Spleen (tissue), 7 donors: ENCODE measurements around the gene TRIM8.

Experiments
- POLR2A ChIP-seq, 3 donors: fragments of 450-650 bp; IDR thresholded peaks; one replicate each; pipeline ENCODE4 v1.5.1; 2017; ENCODE audit warnings: antibody characterized with exemption in 3 of 3, mild to moderate bottlenecking in 1 of 3
- TF ChIP-seq, protein P1 (sequence below), 11 experiments: fragments of 200-600 bp in 7 of 11; fragments of 450-650 bp in 4 of 11; sonication (generic) in 4 of 11; IDR thresholded peaks in 8 of 11; conservative IDR thresholded peaks in 3 of 11; 1 replicate in 7 of 11; 2 replicates in 4 of 11; pipeline versions ENCODE4 v1.4.0 to v1.8.0; 2016 to 2021; ENCODE audit warnings: antibody characterized with exemption in 11 of 11, inconsistent platforms in 4 of 11, mild to moderate bottlenecking in 1 of 11
- donor health status: DM: no; HTN: no; CAD: no; lungs with moderate emphysema.
- donor health status: DM: no; HTN: no; CAD: no.
- donor health status: DM: no; HTN: no; CAD: no.

DNA sequence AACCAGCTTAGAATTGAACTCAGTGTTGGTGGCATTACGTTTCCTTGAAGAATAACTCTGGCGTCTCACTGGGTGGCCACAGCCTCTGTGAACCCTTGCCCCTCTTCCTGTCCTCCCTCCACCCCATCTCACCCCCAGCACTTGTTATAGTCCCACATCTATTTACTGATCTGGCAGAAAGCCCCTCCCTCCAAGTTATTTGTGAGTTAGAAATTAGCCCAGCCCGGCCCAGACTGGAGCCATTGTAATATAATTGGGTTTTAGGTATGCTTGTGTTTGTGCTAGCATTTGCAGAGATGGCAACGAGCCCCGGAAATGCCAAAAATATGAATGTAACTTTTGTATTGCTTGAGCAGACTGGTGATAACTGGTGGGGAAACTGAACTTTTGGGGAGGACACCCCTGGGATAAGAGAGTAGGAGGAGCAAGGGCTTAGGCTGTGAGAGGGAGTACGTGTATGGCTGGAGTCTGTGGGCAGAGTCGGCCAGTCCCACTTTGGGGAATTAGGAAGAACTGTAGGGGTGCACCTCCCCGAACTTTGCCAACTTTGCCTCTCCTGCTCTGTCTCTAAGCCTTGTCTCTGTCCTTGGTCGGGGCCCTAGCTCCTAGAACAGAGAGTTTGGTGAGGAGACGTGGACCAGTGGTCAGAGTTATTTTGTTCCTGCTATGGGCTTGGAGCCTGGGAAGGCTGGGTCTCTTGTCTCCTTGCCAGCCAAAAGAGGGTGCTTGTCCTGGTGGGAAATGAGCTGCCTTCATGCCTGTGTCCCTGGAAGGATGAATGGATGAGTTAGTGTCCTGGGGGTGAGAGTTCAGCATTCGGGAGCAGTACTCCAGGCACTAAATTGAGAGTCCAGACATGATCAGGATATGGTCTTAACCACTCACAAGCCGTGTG is 19.3 kb upstream of the TRIM8 start:
- TF ChIP-seq, protein P1, sequence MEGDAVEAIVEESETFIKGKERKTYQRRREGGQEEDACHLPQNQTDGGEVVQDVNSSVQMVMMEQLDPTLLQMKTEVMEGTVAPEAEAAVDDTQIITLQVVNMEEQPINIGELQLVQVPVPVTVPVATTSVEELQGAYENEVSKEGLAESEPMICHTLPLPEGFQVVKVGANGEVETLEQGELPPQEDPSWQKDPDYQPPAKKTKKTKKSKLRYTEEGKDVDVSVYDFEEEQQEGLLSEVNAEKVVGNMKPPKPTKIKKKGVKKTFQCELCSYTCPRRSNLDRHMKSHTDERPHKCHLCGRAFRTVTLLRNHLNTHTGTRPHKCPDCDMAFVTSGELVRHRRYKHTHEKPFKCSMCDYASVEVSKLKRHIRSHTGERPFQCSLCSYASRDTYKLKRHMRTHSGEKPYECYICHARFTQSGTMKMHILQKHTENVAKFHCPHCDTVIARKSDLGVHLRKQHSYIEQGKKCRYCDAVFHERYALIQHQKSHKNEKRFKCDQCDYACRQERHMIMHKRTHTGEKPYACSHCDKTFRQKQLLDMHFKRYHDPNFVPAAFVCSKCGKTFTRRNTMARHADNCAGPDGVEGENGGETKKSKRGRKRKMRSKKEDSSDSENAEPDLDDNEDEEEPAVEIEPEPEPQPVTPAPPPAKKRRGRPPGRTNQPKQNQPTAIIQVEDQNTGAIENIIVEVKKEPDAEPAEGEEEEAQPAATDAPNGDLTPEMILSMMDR (IDR thresholded peaks at IDR 0.05 in 8 of 11, conservative IDR thresholded peaks at IDR 0.05 in 3 of 11), result no peak
- no peak for TF ChIP-seq POLR2A (IDR thresholded peaks at IDR 0.05)
